ENCODE results near the gene ZNHIT6. TPM values are rescaled to one million over a fixed set of nuclear protein-coding genes. Genes with fewer than 3 reads are reported as not detected.

ZNHIT6 gene
- total and polyA plus RNA-seq, 2 of the 8 experiments (the other 6 are each of a cell fraction or from before 2014, with no cell fraction given) = 5.9 to 17.2 TPM

DNA sequence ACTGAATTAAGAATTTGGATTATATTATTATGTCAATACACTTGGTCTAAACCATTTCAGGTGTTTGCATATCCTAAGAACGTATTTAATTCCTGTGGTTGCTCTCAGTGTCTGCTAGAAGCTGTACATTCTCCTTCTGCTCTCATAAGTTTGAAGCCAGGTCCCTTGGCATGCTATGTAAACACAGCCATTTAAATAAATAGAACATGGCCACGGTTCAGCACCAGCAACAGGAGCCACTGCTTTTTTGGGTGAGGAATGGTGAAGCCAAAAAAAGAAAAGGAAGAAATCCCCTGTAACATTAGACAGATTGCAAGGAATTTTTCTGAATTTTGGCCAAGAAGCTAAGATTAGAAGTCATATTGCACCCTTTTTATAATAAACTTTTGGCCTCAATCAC lies 108.6 kb downstream of the ZNHIT6 start (continued):
- TF ChIP-seq, protein P1, sequence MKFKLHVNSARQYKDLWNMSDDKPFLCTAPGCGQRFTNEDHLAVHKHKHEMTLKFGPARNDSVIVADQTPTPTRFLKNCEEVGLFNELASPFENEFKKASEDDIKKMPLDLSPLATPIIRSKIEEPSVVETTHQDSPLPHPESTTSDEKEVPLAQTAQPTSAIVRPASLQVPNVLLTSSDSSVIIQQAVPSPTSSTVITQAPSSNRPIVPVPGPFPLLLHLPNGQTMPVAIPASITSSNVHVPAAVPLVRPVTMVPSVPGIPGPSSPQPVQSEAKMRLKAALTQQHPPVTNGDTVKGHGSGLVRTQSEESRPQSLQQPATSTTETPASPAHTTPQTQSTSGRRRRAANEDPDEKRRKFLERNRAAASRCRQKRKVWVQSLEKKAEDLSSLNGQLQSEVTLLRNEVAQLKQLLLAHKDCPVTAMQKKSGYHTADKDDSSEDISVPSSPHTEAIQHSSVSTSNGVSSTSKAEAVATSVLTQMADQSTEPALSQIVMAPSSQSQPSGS (IDR thresholded peaks at IDR 0.05; ENCODE audit: low read length) = no peak

Other genes with a start within 250 kb of the ZNHIT6 start
- 52.1 and 54.5 TPM in 2 replicates for gene DDAH1, start 243.3 kb downstream of the ZNHIT6 start, total RNA-seq (2021; fragmentation: NEBNext Ultra II Directional; extraction: Animal tissue kit (Norgen Biotek cat#: 25700))
- 12.4 and 22.8 TPM in 2 replicates for gene DDAH1, start 243.3 kb downstream of the ZNHIT6 start, polyA plus RNA-seq (2011; rRNA removed)
- gene CCN1, start 127.7 kb downstream of the ZNHIT6 start, total RNA-seq (2021; fragmentation: NEBNext Ultra II Directional; extraction: Animal tissue kit (Norgen Biotek cat#: 25700)) = 108 and 113 TPM in 2 replicates
- 19.1 and 29.7 TPM in 2 replicates for gene CCN1, start 127.7 kb downstream of the ZNHIT6 start, polyA plus RNA-seq (2011; rRNA removed)